Ishikawa (cell line): ENCODE results near the gene LTC4S.

Source experiments
- CEBPB ChIP-seq: IDR thresholded peaks from 2 replicates; pipeline ENCODE4 v1.6.1; 2012
- CREB1 ChIP-seq: IDR thresholded peaks from 2 replicates; pipeline ENCODE4 v1.6.1; 2012; ENCODE audit warnings: low read depth
- MAX ChIP-seq: IDR thresholded peaks from 2 replicates; pipeline ENCODE4 v1.6.1; 2012
- NFIC ChIP-seq: IDR thresholded peaks from 2 replicates; pipeline ENCODE4 v1.6.1; 2012
- RAD21 ChIP-seq: IDR thresholded peaks from 2 replicates; pipeline ENCODE4 v1.6.1; 2012; ENCODE audit warnings: low read depth
- REST ChIP-seq: IDR thresholded peaks from 2 replicates; pipeline ENCODE4 v1.6.1; 2012; ENCODE audit warnings: low read depth, mild to moderate bottlenecking
- TAF1 ChIP-seq: IDR thresholded peaks from 2 replicates; pipeline ENCODE4 v1.6.1; 2012; ENCODE audit warnings: low read depth, mild to moderate bottlenecking

DNA sequence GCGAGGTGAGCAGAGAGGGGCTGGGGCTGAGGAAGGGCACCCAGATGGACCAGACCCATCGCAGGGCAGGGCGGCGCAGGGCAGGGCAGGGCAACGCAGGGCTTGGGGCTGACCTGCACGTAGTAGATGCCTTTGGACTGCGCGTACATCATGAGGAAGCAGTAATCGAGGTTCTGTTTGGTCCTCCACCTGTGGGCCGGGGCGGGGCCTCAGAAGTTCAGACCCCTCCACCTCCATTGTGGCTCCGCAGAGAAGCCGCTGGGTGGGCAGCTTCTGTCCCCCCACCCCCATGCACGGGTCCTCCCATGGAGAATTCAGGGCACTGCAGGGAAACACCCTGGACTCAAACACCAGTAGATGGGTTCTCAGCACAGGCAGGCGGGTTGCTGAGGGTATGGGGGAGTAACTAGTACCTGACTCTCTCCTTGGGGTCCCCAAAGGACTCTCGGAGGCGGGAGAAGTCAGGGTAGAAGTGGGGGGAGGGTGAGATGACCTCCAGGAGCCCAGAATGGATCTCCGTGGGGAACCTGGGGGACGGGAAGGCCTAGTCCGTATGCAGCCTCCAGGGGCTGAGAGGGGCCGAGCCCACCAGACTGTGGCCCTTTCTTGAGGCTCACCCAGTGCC lies 6.4 kb downstream of the LTC4S start:
- TF ChIP-seq MAX: no peak
- no peak for TF ChIP-seq CEBPB
- no peak for TF ChIP-seq RAD21
- TF ChIP-seq TAF1: no peak
- no peak for TF ChIP-seq REST
- no peak for TF ChIP-seq CREB1
- no peak for TF ChIP-seq NFIC
